Astrocyte of the cerebellum (primary cell): ENCODE results near the gene SRGAP3.

ENCODE experiments used
- DNase-seq: peaks from one replicate; pipeline ENCODE4 v3.0.0-alpha.2; 2011; ENCODE audit warnings: low read depth
- H3K4me3 ChIP-seq: 2 replicates; pipeline ENCODE4 v1.5.1; 2011; ENCODE audit warnings: mild to moderate bottlenecking, low read depth, low read length, moderate library complexity
- in situ Hi-C: cut with HindIII; loops from 2 replicates; pipeline ENCODE4 v1.10.0; 2017; ENCODE audit warnings: low sequenced_read_pairs
- TF ChIP-seq, protein P1 (sequence below): IDR thresholded peaks from 2 replicates; pipeline ENCODE4 v1.5.1; 2012; ENCODE audit warnings: low read length, low read depth, moderate library complexity, mild to moderate bottlenecking; ENCODE audit errors: missing control alignments

The SRGAP3 gene

DNA sequence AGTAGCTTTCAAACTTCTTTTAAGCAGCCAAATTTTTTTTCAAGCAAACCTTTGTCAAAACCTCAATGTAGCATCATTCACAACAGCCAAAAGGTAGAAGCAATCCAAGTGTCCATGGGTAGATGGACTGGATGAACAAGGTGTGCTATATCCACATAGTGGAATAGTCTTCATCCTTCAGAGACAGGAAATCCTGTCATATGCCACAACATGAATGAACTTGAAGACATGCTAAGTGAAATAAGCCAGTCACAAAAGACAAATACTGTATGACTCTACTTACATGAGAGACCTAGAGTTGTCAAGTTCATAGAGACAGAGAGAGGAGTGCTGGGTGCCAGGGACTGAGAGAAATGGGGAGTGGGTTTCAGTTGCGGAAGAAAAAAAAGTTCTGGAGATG is 87.6 kb downstream of the SRGAP3 start:
- H3K4me3 ChIP-seq: no peak overlapping the region
- TF ChIP-seq, protein P1, sequence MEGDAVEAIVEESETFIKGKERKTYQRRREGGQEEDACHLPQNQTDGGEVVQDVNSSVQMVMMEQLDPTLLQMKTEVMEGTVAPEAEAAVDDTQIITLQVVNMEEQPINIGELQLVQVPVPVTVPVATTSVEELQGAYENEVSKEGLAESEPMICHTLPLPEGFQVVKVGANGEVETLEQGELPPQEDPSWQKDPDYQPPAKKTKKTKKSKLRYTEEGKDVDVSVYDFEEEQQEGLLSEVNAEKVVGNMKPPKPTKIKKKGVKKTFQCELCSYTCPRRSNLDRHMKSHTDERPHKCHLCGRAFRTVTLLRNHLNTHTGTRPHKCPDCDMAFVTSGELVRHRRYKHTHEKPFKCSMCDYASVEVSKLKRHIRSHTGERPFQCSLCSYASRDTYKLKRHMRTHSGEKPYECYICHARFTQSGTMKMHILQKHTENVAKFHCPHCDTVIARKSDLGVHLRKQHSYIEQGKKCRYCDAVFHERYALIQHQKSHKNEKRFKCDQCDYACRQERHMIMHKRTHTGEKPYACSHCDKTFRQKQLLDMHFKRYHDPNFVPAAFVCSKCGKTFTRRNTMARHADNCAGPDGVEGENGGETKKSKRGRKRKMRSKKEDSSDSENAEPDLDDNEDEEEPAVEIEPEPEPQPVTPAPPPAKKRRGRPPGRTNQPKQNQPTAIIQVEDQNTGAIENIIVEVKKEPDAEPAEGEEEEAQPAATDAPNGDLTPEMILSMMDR: no peak
- in situ Hi-C loops: no loop called here
- DNase-seq: no peak

DNA sequence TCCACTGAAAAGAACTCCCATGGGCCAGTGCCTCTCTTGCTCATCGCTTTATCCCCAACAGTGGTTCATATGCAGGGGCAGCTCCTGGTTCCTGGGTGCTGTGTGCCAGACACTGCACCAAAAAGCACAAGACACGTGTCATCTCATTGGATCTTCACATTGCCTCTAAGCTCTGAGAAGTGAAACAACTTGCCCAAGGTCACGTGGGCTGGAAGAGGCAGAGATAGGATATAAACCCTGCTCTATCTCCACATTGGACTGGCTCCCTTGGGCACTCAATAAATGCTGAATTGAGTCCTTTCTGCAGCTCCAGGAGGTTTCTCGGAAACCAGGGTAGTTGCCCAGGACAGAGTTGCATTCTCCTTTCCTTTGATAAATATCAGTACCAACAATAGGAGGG is 88.1 kb downstream of the SRGAP3 start:
- no peak overlapping the region for H3K4me3 ChIP-seq
- in situ Hi-C loops: no loop called here
- DNase-seq: no peak
- TF ChIP-seq, protein P1: no peak

DNA sequence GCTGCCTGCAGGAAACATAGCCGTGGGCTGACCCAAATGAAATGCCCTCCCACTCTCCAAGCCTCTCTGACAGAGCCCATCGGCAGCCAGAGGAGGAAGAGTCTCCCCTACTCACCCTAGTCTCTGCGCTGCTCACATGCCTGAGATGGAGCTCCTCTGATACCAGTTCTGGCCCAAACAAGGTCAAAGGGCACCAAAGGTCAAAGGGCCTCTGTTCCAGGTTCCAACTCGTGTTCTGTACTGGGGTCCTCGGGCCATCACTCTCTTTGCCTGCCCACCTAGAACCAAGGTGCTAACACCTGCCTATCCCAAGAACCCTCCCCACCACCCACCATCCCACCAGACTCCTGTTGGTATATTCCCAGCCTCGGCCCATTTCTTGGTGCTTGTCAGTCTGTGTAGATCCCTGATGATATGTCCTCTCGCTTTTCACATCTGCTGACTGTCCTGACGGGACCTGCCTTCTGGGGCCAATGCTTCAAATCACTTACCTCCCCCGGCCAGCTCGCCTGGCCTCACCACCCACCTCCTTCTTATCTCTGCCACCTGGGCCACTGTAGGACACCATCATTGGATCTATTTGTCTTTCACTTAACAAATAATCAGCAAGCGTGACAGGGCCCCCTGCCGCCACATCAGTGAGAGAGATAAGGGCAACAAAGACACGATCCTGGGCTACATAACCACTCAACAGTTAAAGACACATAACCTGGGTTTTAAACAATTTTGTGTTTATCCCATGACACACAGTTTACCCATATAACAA is 90.4 kb downstream of the SRGAP3 start:
- no peak for DNase-seq
- no peak overlapping the region for H3K4me3 ChIP-seq
- in situ Hi-C loops: no loop called here
- TF ChIP-seq, protein P1: no peak

DNA sequence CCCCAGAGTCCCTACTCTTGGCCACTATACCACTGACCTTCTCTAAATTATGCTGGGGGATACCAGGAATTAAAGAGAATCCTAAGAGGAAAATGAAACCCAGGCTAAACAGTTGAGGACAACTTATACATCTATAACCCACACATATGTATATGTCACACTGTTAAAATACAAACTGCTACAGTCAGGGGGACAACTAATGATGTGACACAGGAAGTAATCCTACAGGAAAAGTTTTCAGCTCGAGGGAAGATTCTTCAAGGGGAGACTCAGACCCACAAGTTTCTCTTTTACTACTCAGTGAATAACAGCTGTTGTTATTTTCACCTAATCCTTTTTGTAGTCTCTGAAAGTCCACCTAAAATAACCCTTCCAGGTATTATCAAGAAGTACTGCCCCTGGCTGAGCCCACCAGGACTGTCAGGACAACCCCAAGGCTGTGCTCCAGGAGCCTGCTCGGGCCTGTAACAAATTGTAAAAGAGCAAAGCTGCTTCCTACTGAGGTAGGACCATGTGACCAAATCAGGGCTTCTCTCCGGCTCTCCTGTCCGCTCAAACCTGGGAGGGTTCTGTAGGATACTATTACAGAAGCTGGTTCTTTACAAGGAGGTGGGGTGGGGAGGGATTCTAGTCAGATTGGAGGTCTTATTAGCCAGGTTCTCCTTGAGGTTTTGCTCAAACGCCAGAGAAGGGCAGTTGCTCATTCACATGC is 91.6 kb downstream of the SRGAP3 start:
- no peak overlapping the region for H3K4me3 ChIP-seq
- DNase-seq: no peak
- in situ Hi-C loops: no loop called here
- TF ChIP-seq, protein P1: no peak

DNA sequence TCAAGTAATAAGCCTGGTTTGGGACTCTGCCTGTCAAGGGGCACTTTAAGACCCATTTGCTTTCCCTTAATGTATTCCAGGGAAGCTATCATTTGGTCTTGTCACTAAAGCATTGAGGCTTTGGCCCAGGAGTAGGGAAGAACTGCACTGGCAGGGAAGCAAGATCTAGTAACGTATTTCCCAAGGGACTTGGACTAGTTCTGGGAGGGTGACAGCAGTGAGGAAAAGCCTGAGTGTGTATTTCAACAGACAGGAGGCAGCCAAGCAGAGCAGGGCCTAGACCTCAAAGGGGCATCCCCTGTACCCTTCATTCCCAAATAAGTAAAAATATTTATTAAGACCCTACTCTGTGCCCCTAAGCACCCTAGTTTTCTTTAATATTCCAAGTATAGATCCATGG is 92.8 kb downstream of the SRGAP3 start:
- DNase-seq: no peak
- in situ Hi-C loops: no loop called here
- no peak overlapping the region for H3K4me3 ChIP-seq
- TF ChIP-seq, protein P1: no peak

DNA sequence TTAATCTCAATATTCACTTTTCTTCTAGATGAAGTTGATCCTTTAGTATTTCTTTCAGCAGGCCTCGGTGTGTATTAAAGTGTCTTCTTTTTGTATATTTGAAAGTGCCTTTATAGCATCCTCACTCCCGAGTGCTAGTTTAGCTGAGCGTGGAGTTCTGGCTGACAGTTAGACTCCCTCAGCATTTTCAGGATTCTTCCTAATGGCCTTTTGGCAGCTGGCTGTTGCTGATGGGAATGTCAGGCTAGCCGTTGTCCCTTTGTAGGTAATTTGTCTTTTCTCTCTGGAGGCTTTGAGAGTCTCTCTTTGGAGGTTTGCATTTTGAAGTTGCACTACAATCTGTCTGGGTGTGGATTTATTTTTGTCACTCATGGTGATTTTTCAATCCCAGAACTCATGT is 94.4 kb downstream of the SRGAP3 start:
- H3K4me3 ChIP-seq: no peak overlapping the region
- in situ Hi-C loops: no loop called here
- DNase-seq: no peak
- TF ChIP-seq, protein P1: no peak
